Colonic mucosa (tissue), 4 donors: ENCODE data around the gene TMUB2. TPM values are rescaled to one million over a fixed set of nuclear protein-coding genes. Genes with fewer than 3 reads are reported as not detected.
A peak's percentile ranks its signal among the peaks of the same experiment; 100 is the strongest.

ENCODE experiments used
- DNase-seq: peaks from one replicate; pipeline ENCODE4 v3.0.0-alpha.2; 2020
- H3K27ac ChIP-seq: fragments of 200-600 bp; one replicate; pipeline ENCODE4 v1.8.0; 2021
- H3K27me3 ChIP-seq: fragments of 200-600 bp; one replicate; pipeline ENCODE4 v1.8.0; 2021
- H3K36me3 ChIP-seq: fragments of 200-600 bp; one replicate; pipeline ENCODE4 v1.8.0; 2021
- H3K4me1 ChIP-seq: fragments of 200-600 bp; one replicate; pipeline ENCODE4 v1.8.0; 2021; ENCODE audit warnings: mild to moderate bottlenecking
- H3K4me3 ChIP-seq: fragments of 200-600 bp; one replicate; pipeline ENCODE4 v1.8.0; 2021
- H3K9ac ChIP-seq, 2 donors: one replicate each; pipeline ENCODE4 v1.7.0; 2013; ENCODE audit warnings: control low read depth in 2 of 2, low read depth in 2 of 2, low read length in 2 of 2
- H3K9me3 ChIP-seq: fragments of 200-600 bp; one replicate; pipeline ENCODE4 v1.8.0; 2021
- CTCF ChIP-seq: fragments of 200-600 bp; IDR thresholded peaks from one replicate; pipeline ENCODE4 v1.8.0; 2022; ENCODE audit warnings: antibody characterized with exemption, mild to moderate bottlenecking
- intact Hi-C: fragments of 100-400 bp; cut with DNase I; formaldehyde crosslinking; loops from one replicate; pipeline ENCODE4 v1.14.1; 2022
- total RNA-seq, 2 donors: library from RNA; stranded (reverse); fragmentation: NEBNext Ultra II Directional in 1 of 2; extraction: Animal tissue kit (Norgen Biotek cat#: 25700) in 1 of 2; gene quantifications; one replicate each; pipeline ENCODE4 v1.2.1, GENCODE V29; 2021
- donor health status: healthy.
- donor health status: DM: no; HTN: no; CAD: no.
- donor health status: DM: no; HTN: no; CAD: no.

TMUB2 gene
- total RNA-seq, 2 donors from 2014 or later = 37.0 to 44.5 TPM

- H3K9ac ChIP-seq = no peak overlapping the region
- no peak overlapping the region for H3K4me3 ChIP-seq
- no peak for TF ChIP-seq CTCF
- intact Hi-C loops = no loop called here
- no peaks in the 10 kb centered on the region for H3K36me3 ChIP-seq
- peaks cover 3% of the 10 kb centered on the region for H3K4me1 ChIP-seq
- no peak for DNase-seq
- H3K27ac ChIP-seq = no peak overlapping the region
- no peaks in the 10 kb centered on the region for H3K27me3 ChIP-seq
- H3K9me3 ChIP-seq = no peaks in the 10 kb centered on the region
Observed at GRCh38 chr17:44183024-44183423, 3.7 kb upstream of the TMUB2 start.

- intact Hi-C loops = no loop called here
- Histone ChIP-seq H3K9ac (no peak overlapping the region), H3K4me1 (peaks cover 6% of the 10 kb centered on the region), H3K36me3 (no peaks in the 10 kb centered on the region), H3K9me3 (no peaks in the 10 kb centered on the region), H3K27ac (no peak overlapping the region), H3K4me3 (no peak overlapping the region), H3K27me3 (no peaks in the 10 kb centered on the region)
- DNase-seq = no peak
- TF ChIP-seq CTCF = no peak
Observed at GRCh38 chr17:44184212-44184810, 2.5 kb upstream of the TMUB2 start.

- no peak for DNase-seq
- Histone ChIP-seq H3K36me3 (no peaks in the 10 kb centered on the region), H3K9ac (peak overlapping the region; percentile 98 to 99), H3K4me3 (peak overlapping the region; percentile 67), H3K27ac (peak overlapping the region; percentile 80), H3K4me1 (peaks cover 9% of the 10 kb centered on the region), H3K9me3 (no peaks in the 10 kb centered on the region), H3K27me3 (no peaks in the 10 kb centered on the region)
- no peak for TF ChIP-seq CTCF
- intact Hi-C loops = no loop called here
Observed at GRCh38 chr17:44187131-44187899, 543 bp downstream of the TMUB2 start.

GRCh38 chr17:44188576-44189403 is 2.0 kb downstream of the TMUB2 start:
- peak overlapping the region in 1 of 2 donors; percentile 99 for H3K9ac ChIP-seq
- H3K4me1 ChIP-seq = peaks cover 20% of the 10 kb centered on the region
- no peak for DNase-seq
- H3K36me3 ChIP-seq = no peaks in the 10 kb centered on the region
- TF ChIP-seq CTCF = no peak
- no peaks in the 10 kb centered on the region for H3K9me3 ChIP-seq
- no peaks in the 10 kb centered on the region for H3K27me3 ChIP-seq
- intact Hi-C loops = no loop called here
- H3K4me3 ChIP-seq = no peak overlapping the region
- H3K27ac ChIP-seq = no peak overlapping the region

- DNase-seq = no peak
- H3K36me3 ChIP-seq = peaks cover 6% of the 10 kb centered on the region
- intact Hi-C loops = no loop called here
Observed at GRCh38 chr17:44190481-44190880, 3.7 kb downstream of the TMUB2 start.

More at GRCh38 chr17:44190481-44190880, 3.7 kb downstream of the TMUB2 start:
- Histone ChIP-seq H3K27me3 (no peaks in the 10 kb centered on the region), H3K27ac (no peak overlapping the region), H3K4me1 (peaks cover 20% of the 10 kb centered on the region), H3K9ac (no peak overlapping the region), H3K9me3 (no peaks in the 10 kb centered on the region), H3K4me3 (no peak overlapping the region)
- no peak for TF ChIP-seq CTCF
